ENCODE measurements around the gene UNC119.

UNC119 gene

DNA sequence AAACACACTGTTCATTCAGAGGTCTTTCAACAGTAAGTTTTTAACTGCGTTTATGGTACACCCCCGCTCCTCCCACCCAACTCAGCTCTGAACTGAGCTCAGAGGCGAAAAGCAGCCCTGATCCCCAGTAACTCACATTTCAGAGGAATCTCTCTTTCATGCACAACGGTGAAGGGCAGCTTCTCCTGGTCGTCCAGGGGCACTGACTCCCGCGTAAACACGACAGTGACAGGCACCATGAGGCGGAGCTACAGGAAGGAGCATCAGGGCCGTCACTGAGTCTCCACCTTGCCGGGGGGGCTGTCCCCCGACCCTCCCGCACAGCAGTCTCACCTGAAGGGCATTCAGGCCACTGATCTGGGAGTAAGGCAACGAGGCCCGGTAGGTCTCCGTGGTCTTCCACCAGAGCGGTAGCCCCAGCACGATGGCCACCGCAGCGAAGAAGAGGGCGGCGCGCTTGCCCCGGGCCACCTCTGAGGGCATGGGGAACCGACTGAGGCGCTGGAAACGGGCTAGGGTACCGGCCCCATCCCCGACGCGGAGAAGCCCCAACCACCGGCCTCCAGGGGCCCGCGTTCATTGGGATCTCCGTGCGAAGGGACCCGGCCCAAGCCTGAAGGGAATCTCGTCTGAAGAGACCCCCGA, 18.4 kb upstream of the UNC119 start:
- TF ChIP-seq, protein P1, sequence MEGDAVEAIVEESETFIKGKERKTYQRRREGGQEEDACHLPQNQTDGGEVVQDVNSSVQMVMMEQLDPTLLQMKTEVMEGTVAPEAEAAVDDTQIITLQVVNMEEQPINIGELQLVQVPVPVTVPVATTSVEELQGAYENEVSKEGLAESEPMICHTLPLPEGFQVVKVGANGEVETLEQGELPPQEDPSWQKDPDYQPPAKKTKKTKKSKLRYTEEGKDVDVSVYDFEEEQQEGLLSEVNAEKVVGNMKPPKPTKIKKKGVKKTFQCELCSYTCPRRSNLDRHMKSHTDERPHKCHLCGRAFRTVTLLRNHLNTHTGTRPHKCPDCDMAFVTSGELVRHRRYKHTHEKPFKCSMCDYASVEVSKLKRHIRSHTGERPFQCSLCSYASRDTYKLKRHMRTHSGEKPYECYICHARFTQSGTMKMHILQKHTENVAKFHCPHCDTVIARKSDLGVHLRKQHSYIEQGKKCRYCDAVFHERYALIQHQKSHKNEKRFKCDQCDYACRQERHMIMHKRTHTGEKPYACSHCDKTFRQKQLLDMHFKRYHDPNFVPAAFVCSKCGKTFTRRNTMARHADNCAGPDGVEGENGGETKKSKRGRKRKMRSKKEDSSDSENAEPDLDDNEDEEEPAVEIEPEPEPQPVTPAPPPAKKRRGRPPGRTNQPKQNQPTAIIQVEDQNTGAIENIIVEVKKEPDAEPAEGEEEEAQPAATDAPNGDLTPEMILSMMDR (IDR thresholded peaks at IDR 0.05; ENCODE audit: control extremely low read depth, extremely low read depth, low read depth, missing control alignments), result no peak
- ChIA-PET CTCF (interaction anchor here (0.9 to 3.8 kb wide), 14 partner anchors 10 to 171 kb away, joined by 3 to 18 read pairs (median 4); partner anchors contain the start of gene UNC119), POLR2A (interaction anchor here (0.9 to 1.4 kb wide), 5 partner anchors 20 to 29 kb away, joined by 3 to 4 read pairs (median 3); no protein-coding TSS in a partner anchor)
- peak; percentile 50 for DNase-seq (ENCODE audit: extremely low spot score)

GRCh38 chr17:28569446-28569845, 17.0 kb upstream of the UNC119 start:
- ChIA-PET CTCF (interaction anchor here (1.0 to 3.8 kb wide), 4 partner anchors 8 to 43 kb away, joined by 3 to 18 read pairs (median 5); no protein-coding TSS in a partner anchor), POLR2A (no interaction called here)
- no peak for DNase-seq (ENCODE audit: extremely low spot score)
- TF ChIP-seq, protein P1 (IDR thresholded peaks at IDR 0.05; ENCODE audit: control extremely low read depth, extremely low read depth, low read depth, missing control alignments), result no peak

DNA sequence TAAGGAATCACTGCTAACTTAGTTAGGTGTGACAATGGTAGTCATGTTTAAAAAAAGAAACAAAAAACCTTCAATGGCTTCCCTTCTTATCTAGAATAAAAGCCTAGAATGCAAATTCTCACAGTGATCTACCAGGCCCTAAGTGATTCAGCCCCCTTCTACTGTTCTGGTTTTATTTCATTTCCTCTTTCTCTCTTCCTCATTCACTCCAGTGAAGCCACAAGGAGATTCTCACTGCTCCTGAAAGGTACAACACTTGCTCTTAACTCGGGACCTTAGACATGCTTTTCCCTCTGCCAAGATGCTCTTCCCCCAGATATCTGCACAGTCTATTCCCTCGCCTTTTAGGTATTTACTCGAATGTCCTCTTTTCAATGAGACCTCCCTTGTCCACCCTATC, 15.2 kb upstream of the UNC119 start:
- POLR2A ChIA-PET, result no interaction called here
- TF ChIP-seq, protein P1 (IDR thresholded peaks at IDR 0.05; ENCODE audit: control extremely low read depth, extremely low read depth, low read depth, missing control alignments), result no peak
- peak; percentile 66 for DNase-seq (ENCODE audit: extremely low spot score)
- CTCF ChIA-PET, result interaction anchor here (0.8 to 2.5 kb wide), 2 partner anchors 8 to 20 kb away, joined by 4 to 10 read pairs; no protein-coding TSS in a partner anchor

GRCh38 chr17:28563475-28563874, 11.1 kb upstream of the UNC119 start:
- TF ChIP-seq, protein P1 (IDR thresholded peaks at IDR 0.05; ENCODE audit: control extremely low read depth, extremely low read depth, low read depth, missing control alignments), result no peak
- ChIA-PET POLR2A (no interaction called here), CTCF (no interaction called here)
- DNase-seq (ENCODE audit: extremely low spot score), result no peak

- POLR2A ChIA-PET, result interaction anchor here (1.2 kb wide), 1 partner anchor 17 kb away, joined by 3 read pairs; the partner anchor contains the start of gene PIGS
- no peak for DNase-seq (ENCODE audit: extremely low spot score)
- CTCF ChIA-PET, result no interaction called here
- TF ChIP-seq, protein P1 (IDR thresholded peaks at IDR 0.05; ENCODE audit: control extremely low read depth, extremely low read depth, low read depth, missing control alignments), result no peak
Measured at GRCh38 chr17:28555022-28555421, 2.6 kb upstream of the UNC119 start.

DNA sequence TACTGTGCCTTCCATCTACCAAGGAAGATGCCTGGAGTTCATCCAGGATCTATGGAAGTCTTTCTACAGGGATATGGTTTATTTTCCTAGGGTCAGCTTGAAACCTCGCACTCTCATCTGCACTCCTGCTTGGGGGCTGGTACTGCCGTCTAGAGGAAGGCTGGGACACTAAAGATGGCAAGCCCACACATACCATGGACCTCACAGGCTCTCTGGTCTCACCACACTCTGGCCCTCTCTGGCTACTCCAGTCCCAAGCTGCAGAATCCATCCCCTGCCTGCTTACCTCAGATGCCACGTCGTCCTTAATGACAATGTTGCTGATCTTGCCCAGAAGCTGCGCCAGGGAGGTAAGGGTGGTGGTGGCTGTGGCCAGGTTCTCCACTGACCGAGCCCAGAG, 2.1 kb upstream of the UNC119 start:
- TF ChIP-seq, protein P1 (IDR thresholded peaks at IDR 0.05; ENCODE audit: control extremely low read depth, extremely low read depth, low read depth, missing control alignments), result no peak
- DNase-seq (ENCODE audit: extremely low spot score), result no peak
- CTCF ChIA-PET, result interaction anchor here (1.0 kb wide), 1 partner anchor 11 kb away, joined by 4 read pairs; no protein-coding TSS in a partner anchor
- POLR2A ChIA-PET, result interaction anchor here (1.2 kb wide), 1 partner anchor 17 kb away, joined by 3 read pairs; the partner anchor contains the start of gene PIGS
